Measurements from ENCODE around the gene TDRD7. TPM values are rescaled to one million over a fixed set of nuclear protein-coding genes. Genes with fewer than 3 reads are reported as not detected.

Gene TDRD7
- total and polyA plus RNA-seq, 2 experiments from 2014 or later, result 4.2 to 4.5 TPM

DNA sequence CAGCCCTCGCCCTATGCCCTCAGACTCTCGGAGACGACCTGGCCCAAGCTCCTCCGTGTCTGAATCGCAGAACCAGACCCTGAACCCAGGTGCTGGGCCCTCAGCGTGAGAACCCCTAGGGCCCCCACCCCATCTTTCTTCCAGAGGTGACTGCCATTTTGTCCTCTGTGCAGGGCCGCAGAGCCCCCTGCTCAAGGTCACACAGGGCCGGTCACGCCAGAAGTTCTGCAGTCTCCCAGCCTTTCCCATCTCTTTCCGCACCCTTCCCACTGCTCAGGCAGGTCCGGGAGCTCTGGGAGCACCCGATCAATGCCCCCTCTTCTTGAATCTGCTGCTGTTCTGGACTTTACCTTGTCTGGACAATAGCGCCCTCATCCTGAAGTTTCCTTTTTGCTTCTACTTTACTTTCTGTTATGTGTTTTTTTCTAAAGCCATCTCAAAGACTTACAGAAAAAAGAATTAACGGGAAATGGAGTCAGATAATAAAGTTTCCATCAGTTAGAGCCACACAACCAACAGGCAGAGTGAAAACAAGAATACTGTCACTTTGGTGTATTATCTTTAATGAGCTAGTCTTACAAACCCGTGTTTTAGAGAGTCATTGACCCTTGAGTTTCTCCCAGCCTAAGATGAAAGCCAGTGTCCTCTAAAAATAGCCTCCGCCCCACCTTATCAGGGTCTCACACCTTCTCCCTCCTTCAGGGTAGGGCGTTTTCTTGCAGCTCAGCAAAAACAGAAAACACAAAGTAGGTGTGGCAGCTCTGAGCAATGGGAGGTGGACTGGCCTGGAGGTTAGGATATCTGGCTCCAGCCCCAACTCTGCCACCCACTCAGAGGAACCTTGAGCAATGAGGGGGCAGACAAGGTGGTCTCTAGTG, 91.3 kb downstream of the TDRD7 start:
- peaks cover 32% of the 10 kb centered on the region for H3K4me1 ChIP-seq (ENCODE audit: low read depth)
- H3K27me3 ChIP-seq, result peaks cover 14% of the 10 kb centered on the region
- H3K4me3 ChIP-seq, result peak overlapping the region; percentile 86
- H3K27ac ChIP-seq, result peak overlapping the region; percentile 98
- TF ChIP-seq CTCF (IDR thresholded peaks at IDR 0.05; ENCODE audit: low read depth, low read length), result no peak
- DNase-seq (ENCODE audit: low read depth in 1 of 2, low spot score in 1 of 2), result peak in 1 of 2 donors; percentile 73
- H3K36me3 ChIP-seq, result no peaks in the 10 kb centered on the region
- H3K9me3 ChIP-seq (ENCODE audit: low read depth), result no peaks in the 10 kb centered on the region

- H3K27me3 ChIP-seq, result peaks cover 14% of the 10 kb centered on the region
These were observed 91.9 kb downstream of the TDRD7 start for GRCh38 chr9:97503862-97504210.

GRCh38 chr9:97504381-97505216, 92.7 kb downstream of the TDRD7 start:
- Histone ChIP-seq H3K27ac (peak overlapping the region; percentile 98), H3K27me3 (peaks cover 11% of the 10 kb centered on the region), H3K36me3 (no peaks in the 10 kb centered on the region), H3K4me3 (peak overlapping the region; percentile 86), H3K4me1 (ENCODE audit: low read depth) (peaks cover 32% of the 10 kb centered on the region), H3K9me3 (ENCODE audit: low read depth) (no peaks in the 10 kb centered on the region)
- no peak for DNase-seq (ENCODE audit: low read depth in 1 of 2, low spot score in 1 of 2)
- TF ChIP-seq CTCF (IDR thresholded peaks at IDR 0.05; ENCODE audit: low read depth, low read length), result no peak

More at GRCh38 chr9:97503862-97504210, 91.9 kb downstream of the TDRD7 start:
- Histone ChIP-seq H3K36me3 (no peaks in the 10 kb centered on the region), H3K4me1 (ENCODE audit: low read depth) (peaks cover 32% of the 10 kb centered on the region), H3K27ac (peak overlapping the region; percentile 98), H3K9me3 (ENCODE audit: low read depth) (no peaks in the 10 kb centered on the region), H3K4me3 (peak overlapping the region; percentile 86)
- DNase-seq (ENCODE audit: low read depth in 1 of 2, low spot score in 1 of 2), result no peak
- TF ChIP-seq CTCF (IDR thresholded peaks at IDR 0.05; ENCODE audit: low read depth, low read length), result no peak

DNA sequence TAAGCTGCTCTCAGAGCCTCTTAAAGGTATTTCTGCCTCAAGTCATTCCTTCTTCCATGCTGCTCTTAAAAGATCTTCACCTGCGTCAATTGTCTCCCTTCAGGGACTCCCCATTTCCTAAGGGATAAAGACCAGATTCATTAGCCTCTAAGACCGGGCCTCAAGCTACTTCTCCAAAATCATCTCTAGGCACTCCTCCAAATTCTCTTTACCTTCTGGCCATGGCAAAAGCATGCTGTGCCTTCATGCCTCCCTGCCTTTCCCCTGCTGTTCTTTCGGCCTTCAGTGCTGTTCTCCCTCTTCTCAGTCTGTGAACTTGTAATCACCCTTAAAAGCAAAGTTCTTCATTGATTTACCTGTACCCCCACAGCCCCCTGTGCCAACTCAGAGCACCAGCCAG, 93.9 kb downstream of the TDRD7 start:
- H3K27ac ChIP-seq, result no peak overlapping the region
- DNase-seq (ENCODE audit: low read depth in 1 of 2, low spot score in 1 of 2), result no peak
- H3K4me3 ChIP-seq, result no peak overlapping the region
- no peaks in the 10 kb centered on the region for H3K36me3 ChIP-seq
- H3K27me3 ChIP-seq, result no peaks in the 10 kb centered on the region
- TF ChIP-seq CTCF (IDR thresholded peaks at IDR 0.05; ENCODE audit: low read depth, low read length), result no peak
- H3K4me1 ChIP-seq (ENCODE audit: low read depth), result peaks cover 30% of the 10 kb centered on the region
- no peaks in the 10 kb centered on the region for H3K9me3 ChIP-seq (ENCODE audit: low read depth)

- no peak for DNase-seq (ENCODE audit: low read depth in 1 of 2, low spot score in 1 of 2)
- no peaks in the 10 kb centered on the region for H3K27me3 ChIP-seq
- no peak overlapping the region for H3K27ac ChIP-seq
- no peaks in the 10 kb centered on the region for H3K9me3 ChIP-seq (ENCODE audit: low read depth)
- TF ChIP-seq CTCF (IDR thresholded peaks at IDR 0.05; ENCODE audit: low read depth, low read length), result no peak
- H3K4me1 ChIP-seq (ENCODE audit: low read depth), result peaks cover 30% of the 10 kb centered on the region
- H3K4me3 ChIP-seq, result no peak overlapping the region
- no peaks in the 10 kb centered on the region for H3K36me3 ChIP-seq
These were observed 94.4 kb downstream of the TDRD7 start for GRCh38 chr9:97506306-97506705.

Measured in cardiac muscle cell (in vitro differentiated cells and primary cell).